ENCODE measurements around the gene PIP4K2C. TPM values are rescaled to one million over a fixed set of nuclear protein-coding genes. Genes with fewer than 3 reads are reported as not detected.

The PIP4K2C gene
- total and polyA plus RNA-seq, 2 experiments from 2014 or later = 10.8 to 30.6 TPM

- Mint-ChIP-seq H3K27ac (no peak overlapping the region), H3K27me3 (ENCODE audit: insufficient read depth, low read depth, poor library complexity) (no peaks in the 10 kb centered on the region), H3K4me3 (no peak overlapping the region), H3K4me1 (peaks cover 12% of the 10 kb centered on the region; the same call in 2 of the 3 replicates), H3K9me3 (no peaks in the 10 kb centered on the region), H3K36me3 (ENCODE audit: low read depth) (peaks cover under 1% of the 10 kb centered on the region; the same call in 2 of the 3 replicates)
- Histone ChIP-seq H3K4me3 (no peak overlapping the region), H3K9me2 (ENCODE audit: insufficient read depth) (no peaks in the 10 kb centered on the region), H3K36me3 (ENCODE audit: insufficient read depth) (no peaks in the 10 kb centered on the region), H3K27ac (ENCODE audit: low read depth) (no peak overlapping the region), H3K4me1 (ENCODE audit: insufficient read depth) (peaks cover 12% of the 10 kb centered on the region; the same call in 1 of the 2 replicates), H3F3A (replicated peaks; ENCODE audit: low read depth) (0 out of 2 replicates have a peak, but pooled peaks cover 4% of the 10 kb centered on the region), H3K4me2 (no peak overlapping the region), H3K27me3 (ENCODE audit: insufficient read depth) (no peaks in the 10 kb centered on the region), H4K20me1 (replicated peaks; ENCODE audit: insufficient read depth) (peaks cover 18% of the 10 kb centered on the region), H3K79me2 (replicated peaks; ENCODE audit: insufficient read depth) (peaks cover 16% of the 10 kb centered on the region; the same call in 1 of the 2 replicates), H2AFZ (no peak overlapping the region)
- DNase-seq (ENCODE audit: low spot score) (no peak), ATAC-seq (no peak)
- no peak for TF ChIP-seq EZH2 (IDR thresholded peaks at IDR 0.05; ENCODE audit: low read depth, unreplicated experiment)
- no peak for TF ChIP-seq POLR2AphosphoS5 (IDR thresholded peaks at IDR 0.05; ENCODE audit: low read depth)
- no peak for TF ChIP-seq NANOG (IDR thresholded peaks at IDR 0.05; ENCODE audit: borderline replicate concordance)
- no peak for TF ChIP-seq ZNF331 (CRISPR knock-in tag; IDR thresholded peaks at IDR 0.05; ENCODE audit: low read depth)
- TF ChIP-seq ZNF114 (CRISPR knock-in tag; IDR thresholded peaks at IDR 0.05) = no peak
- no peak for TF ChIP-seq CREB1 (CRISPR knock-in tag; IDR thresholded peaks at IDR 0.05; ENCODE audit: low read depth)
- no peak for TF ChIP-seq STAT1 (IDR thresholded peaks at IDR 0.05; ENCODE audit: unreplicated experiment)
- TF ChIP-seq ZNF462 (CRISPR knock-in tag; IDR thresholded peaks at IDR 0.05) = no peak
- no peak for TF ChIP-seq EZH2phosphoT487 (IDR thresholded peaks at IDR 0.05; ENCODE audit: unreplicated experiment)
- no peak for TF ChIP-seq ETS1 (IDR thresholded peaks at IDR 0.05)
- no peak for TF ChIP-seq JUNB (IDR thresholded peaks at IDR 0.05; ENCODE audit: unreplicated experiment)
- TF ChIP-seq REST (IDR thresholded peaks at IDR 0.05; ENCODE audit: unreplicated experiment) = no peak
- TF ChIP-seq CTCF (conservative IDR thresholded peaks at IDR 0.05; ENCODE audit: low read depth in 2 of 2) = no peak
Observed at GRCh38 chr12:57558864-57559263, 32.1 kb upstream of the PIP4K2C start.
